Neuronal stem cell (in vitro differentiated cells): ENCODE data around the gene NOL12.
A peak's percentile ranks its signal among the peaks of the same experiment; 100 is the strongest.

Experiments
- DNase-seq: peaks from one replicate; pipeline ENCODE4 v3.0.0-alpha.2; 2013; ENCODE audit warnings: low spot score
- H2AFZ ChIP-seq: one replicate; pipeline ENCODE4 v1.6.1; 2013; ENCODE audit warnings: mild to moderate bottlenecking, low read length, inconsistent platforms
- H2AK5ac ChIP-seq: 2 replicates; pipeline ENCODE4 v1.6.1; 2013; ENCODE audit warnings: low read depth, mild to moderate bottlenecking, inconsistent platforms, low read length, moderate library complexity, mixed read lengths
- H2BK120ac ChIP-seq: 2 replicates; pipeline ENCODE4 v1.6.1; 2013; ENCODE audit warnings: low read depth, mild to moderate bottlenecking, inconsistent platforms, low read length, moderate library complexity, mixed read lengths
- H2BK12ac ChIP-seq: one replicate; pipeline ENCODE4 v1.6.1; 2013; ENCODE audit warnings: low read length, inconsistent platforms
- H2BK15ac ChIP-seq: 2 replicates; pipeline ENCODE4 v1.6.1; 2013; ENCODE audit warnings: mild to moderate bottlenecking, low read length, inconsistent platforms, mixed read lengths
- H2BK5ac ChIP-seq: one replicate; pipeline ENCODE4 v1.6.1; 2013; ENCODE audit warnings: inconsistent platforms, mild to moderate bottlenecking, low read length, moderate library complexity
- H3K14ac ChIP-seq: one replicate; pipeline ENCODE4 v1.6.1; 2013; ENCODE audit warnings: low read length, inconsistent platforms
- H3K18ac ChIP-seq: 2 replicates; pipeline ENCODE4 v1.6.1; 2013; ENCODE audit warnings: low read length, inconsistent platforms
- H3K23ac ChIP-seq: 2 replicates; pipeline ENCODE4 v1.6.1; 2013; ENCODE audit warnings: low read depth, mild to moderate bottlenecking, mixed read lengths, low read length, inconsistent platforms; ENCODE audit not compliant: poor library complexity
- H3K27ac ChIP-seq: replicated peaks from 3 replicates; pipeline ENCODE4 v1.5.1; 2013; ENCODE audit warnings: low read length, inconsistent platforms
- H3K27me3 ChIP-seq, 3 experiments: 2 replicates each; pipeline ENCODE4 v1.6.1; 2013; ENCODE audit warnings: low read length in 3 of 3, mild to moderate bottlenecking in 2 of 3, inconsistent platforms in 1 of 3, low read depth in 1 of 3, mixed read lengths in 1 of 3, moderate library complexity in 1 of 3; ENCODE audit not compliant: control insufficient read depth in 3 of 3, insufficient read depth in 3 of 3
- H3K36me3 ChIP-seq, 2 donors: replicated peaks in 1 of 2; 2 replicates each; pipeline ENCODE4 v1.6.1; 2013; ENCODE audit warnings: low read length in 2 of 2; ENCODE audit not compliant: control insufficient read depth in 2 of 2, insufficient read depth in 2 of 2
- H3K4ac ChIP-seq: 2 replicates; pipeline ENCODE4 v1.6.1; 2013; ENCODE audit warnings: inconsistent platforms, mild to moderate bottlenecking, low read length, moderate library complexity
- H3K4me1 ChIP-seq, 2 donors: 1 replicate in 1 of 2; 2 replicates in 1 of 2; pipeline ENCODE4 v1.6.1; 2013; ENCODE audit warnings: low read length in 2 of 2, low read depth in 1 of 2; ENCODE audit not compliant: control insufficient read depth in 2 of 2, insufficient read depth in 1 of 2
- H3K4me2 ChIP-seq: one replicate; pipeline ENCODE4 v1.6.1; 2013; ENCODE audit warnings: mild to moderate bottlenecking, low read length, inconsistent platforms; ENCODE audit not compliant: insufficient read depth, poor library complexity, severe bottlenecking
- H3K4me3 ChIP-seq, 2 donors: 2 replicates each; pipeline ENCODE4 v1.5.1; 2013; ENCODE audit warnings: low read length in 2 of 2, mild to moderate bottlenecking in 2 of 2, inconsistent platforms in 1 of 2, moderate library complexity in 1 of 2
- H3K79me1 ChIP-seq: one replicate; pipeline ENCODE4 v1.6.1; 2013; ENCODE audit warnings: low read depth, mild to moderate bottlenecking, inconsistent platforms, low read length, moderate library complexity
- H3K9ac ChIP-seq: one replicate; pipeline ENCODE4 v1.6.1; 2013; ENCODE audit warnings: mild to moderate bottlenecking, low read depth, low read length, inconsistent platforms; ENCODE audit not compliant: poor library complexity
- H3K9me3 ChIP-seq, 2 donors: replicated peaks in 1 of 2; 2 replicates each; pipeline versions ENCODE3 to v1.6.1; 2013; ENCODE audit warnings: low read length in 2 of 2, mild to moderate bottlenecking in 2 of 2, inconsistent platforms in 1 of 2, low read depth in 1 of 2, mixed read lengths in 1 of 2, moderate library complexity in 1 of 2; ENCODE audit not compliant: control insufficient read depth in 2 of 2, insufficient read depth in 1 of 2
- H4K8ac ChIP-seq: one replicate; pipeline ENCODE4 v1.6.1; 2013; ENCODE audit warnings: low read depth, mild to moderate bottlenecking, inconsistent platforms, low read length, moderate library complexity
- H4K91ac ChIP-seq: one replicate; pipeline ENCODE4 v1.6.1; 2013; ENCODE audit warnings: low read length, low read depth, mild to moderate bottlenecking, inconsistent platforms; ENCODE audit not compliant: poor library complexity
- WGBS, 2 donors: extraction: QIAGEN DNeasy Blood & Tissue Kit; methylation state at CpG; one replicate each; pipeline ENCODE4 v1.1.7; 2013; ENCODE audit warnings: missing lambda C conversion rate in 2 of 2, mixed read lengths in 1 of 2; ENCODE audit not compliant: insufficient read length in 2 of 2, insufficient replicate concordance in 1 of 2; ENCODE audit errors: extremely low coverage in 2 of 2; 5-methylcytosine and 5-hydroxymethylcytosine counted together

The NOL12 gene

DNA sequence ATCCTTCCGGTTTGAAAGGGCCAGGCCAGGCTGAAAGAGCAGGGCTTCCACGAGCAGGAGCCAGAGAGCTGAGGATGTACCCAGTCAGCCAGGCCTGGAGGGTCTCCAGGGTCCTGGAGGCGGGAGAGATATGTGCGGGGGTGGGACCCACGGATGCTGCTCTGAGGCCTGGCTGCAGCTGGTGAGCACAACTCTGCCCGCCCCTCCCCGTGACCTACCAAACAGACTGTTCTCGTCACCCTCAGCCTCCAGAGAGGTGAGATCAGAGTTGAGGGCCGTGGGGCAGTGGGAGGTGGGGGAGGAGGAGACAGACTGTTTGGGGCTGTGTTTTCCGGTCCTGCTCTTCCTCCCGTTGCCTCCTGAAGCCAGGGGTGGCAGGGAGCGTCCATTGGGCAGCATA lies 52.9 kb downstream of the NOL12 start:
- Histone ChIP-seq H3K4me3 (peak overlapping the region in 1 of 2 donors; percentile 8), H3K9me3 (no peaks in the 10 kb centered on the region), H3K9ac (no peak overlapping the region), H4K91ac (no peak overlapping the region), H2AFZ (no peak overlapping the region), H3K4me1 (peaks cover 9 to 10% of the 10 kb centered on the region in 2 donors), H3K4ac (no peak overlapping the region), H2BK12ac (no peak overlapping the region), H2AK5ac (no peak overlapping the region), H3K23ac (peak overlapping the region; percentile 27), H4K8ac (no peak overlapping the region), H3K79me1 (no peaks in the 10 kb centered on the region), H2BK15ac (no peak overlapping the region), H3K4me2 (no peak overlapping the region), H2BK120ac (no peak overlapping the region), H3K18ac (no peak overlapping the region), H2BK5ac (no peak overlapping the region), H3K27me3 (no peaks in the 10 kb centered on the region), H3K14ac (no peak overlapping the region), H3K27ac (no peak overlapping the region), H3K36me3 (peaks cover 0 to 8% of the 10 kb centered on the region in 2 donors)
- DNase-seq, result no peak
- WGBS, 2 donors, result no CpG with 5 or more reads among the region's 12 CpGs

GRCh38 chr22:37739611-37740049 lies 53.5 kb downstream of the NOL12 start:
- WGBS, 2 donors, result no CpG with 5 or more reads among the region's 17 CpGs
- Histone ChIP-seq H3K27me3 (peaks cover 0 to 2% (median 0%) of the 10 kb centered on the region in 3 experiments), H3K79me1 (no peaks in the 10 kb centered on the region), H3K14ac (no peak overlapping the region), H2BK12ac (no peak overlapping the region), H3K4me3 (no peak overlapping the region), H2BK120ac (no peak overlapping the region), H3K36me3 (peaks cover 3 to 13% of the 10 kb centered on the region in 2 donors), H3K9me3 (no peaks in the 10 kb centered on the region), H3K27ac (no peak overlapping the region), H2BK15ac (no peak overlapping the region), H4K8ac (no peak overlapping the region), H3K9ac (no peak overlapping the region), H2AK5ac (peak overlapping the region; percentile 41), H3K23ac (peak overlapping the region; percentile 27), H2BK5ac (no peak overlapping the region), H3K18ac (no peak overlapping the region), H3K4me1 (peaks cover 11% of the 10 kb centered on the region in 2 donors), H4K91ac (peak overlapping the region; percentile 28), H3K4me2 (no peak overlapping the region), H2AFZ (no peak overlapping the region), H3K4ac (no peak overlapping the region)
- DNase-seq, result no peak

GRCh38 chr22:37740455-37741311 lies 54.5 kb downstream of the NOL12 start:
- no peak overlapping the region for H2AFZ ChIP-seq
- H3K4me1 ChIP-seq, result peaks cover 9 to 15% of the 10 kb centered on the region in 2 donors
- H3K23ac ChIP-seq, result peak overlapping the region; percentile 37
- no peak overlapping the region for H2BK12ac ChIP-seq
- no peak overlapping the region for H3K27ac ChIP-seq
- H3K9me3 ChIP-seq, result no peaks in the 10 kb centered on the region
- no peak overlapping the region for H3K4me2 ChIP-seq
- no peak overlapping the region for H2BK15ac ChIP-seq
- no peak overlapping the region for H3K14ac ChIP-seq
- H2BK5ac ChIP-seq, result peak overlapping the region; percentile 30
- no CpG with 5 or more reads among the region's 22 CpGs for WGBS, 2 donors
- no peak overlapping the region for H3K4me3 ChIP-seq
- no peak for DNase-seq
- H3K27me3 ChIP-seq, result peaks cover 0 to 2% (median 0%) of the 10 kb centered on the region in 3 experiments
- no peak overlapping the region for H4K8ac ChIP-seq
- peak overlapping the region; percentile 46 for H4K91ac ChIP-seq
- no peaks in the 10 kb centered on the region for H3K79me1 ChIP-seq
- no peak overlapping the region for H3K9ac ChIP-seq
- H3K36me3 ChIP-seq, result peaks cover 3 to 13% of the 10 kb centered on the region in 2 donors
- peak overlapping the region; percentile 36 for H2BK120ac ChIP-seq
- H3K18ac ChIP-seq, result peak overlapping the region; percentile 39
- H3K4ac ChIP-seq, result peak overlapping the region; percentile 32
- H2AK5ac ChIP-seq, result peak overlapping the region; percentile 93

GRCh38 chr22:37741312-37741795 lies 55.2 kb downstream of the NOL12 start:
- Histone ChIP-seq H2AK5ac (peak overlapping the region; percentile 93), H3K14ac (no peak overlapping the region), H4K8ac (no peak overlapping the region), H2BK5ac (peak overlapping the region; percentile 30), H2BK12ac (no peak overlapping the region), H3K18ac (peak overlapping the region; percentile 23), H3K4ac (peak overlapping the region; percentile 32), H2BK15ac (no peak overlapping the region), H3K4me3 (no peak overlapping the region), H3K9ac (no peak overlapping the region), H2BK120ac (peak overlapping the region; percentile 36), H3K23ac (peak overlapping the region; percentile 14), H3K9me3 (no peaks in the 10 kb centered on the region), H3K27me3 (peaks cover 0 to 2% (median 0%) of the 10 kb centered on the region in 3 experiments), H3K36me3 (peaks cover 3 to 13% of the 10 kb centered on the region in 2 donors), H4K91ac (no peak overlapping the region), H3K27ac (no peak overlapping the region), H3K4me2 (no peak overlapping the region), H3K79me1 (peaks cover under 1% of the 10 kb centered on the region), H2AFZ (no peak overlapping the region), H3K4me1 (peaks cover 9 to 15% of the 10 kb centered on the region in 2 donors)
- no CpG with 5 or more reads among the region's 9 CpGs for WGBS, 2 donors
- no peak for DNase-seq
